HG03457 (cell line): Measurements from ENCODE around the gene PRICKLE1.
A peak's percentile ranks its signal among the peaks of the same experiment; 100 is the strongest.

Source experiments
- ATAC-seq: cut with Tn5 transposase; IDR thresholded peaks from one replicate; pipeline ENCODE4 v1.9.1; 2021; ENCODE audit warnings: moderate number of reproducible peaks; ENCODE audit not compliant: unreplicated experiment

Gene PRICKLE1

GRCh38 chr12:42590330-42590934 lies 886 bp upstream of the PRICKLE1 start:
- no peak for ATAC-seq

GRCh38 chr12:42588524-42589464 lies 752 bp downstream of the PRICKLE1 start:
- ATAC-seq: peak; percentile 16

DNA sequence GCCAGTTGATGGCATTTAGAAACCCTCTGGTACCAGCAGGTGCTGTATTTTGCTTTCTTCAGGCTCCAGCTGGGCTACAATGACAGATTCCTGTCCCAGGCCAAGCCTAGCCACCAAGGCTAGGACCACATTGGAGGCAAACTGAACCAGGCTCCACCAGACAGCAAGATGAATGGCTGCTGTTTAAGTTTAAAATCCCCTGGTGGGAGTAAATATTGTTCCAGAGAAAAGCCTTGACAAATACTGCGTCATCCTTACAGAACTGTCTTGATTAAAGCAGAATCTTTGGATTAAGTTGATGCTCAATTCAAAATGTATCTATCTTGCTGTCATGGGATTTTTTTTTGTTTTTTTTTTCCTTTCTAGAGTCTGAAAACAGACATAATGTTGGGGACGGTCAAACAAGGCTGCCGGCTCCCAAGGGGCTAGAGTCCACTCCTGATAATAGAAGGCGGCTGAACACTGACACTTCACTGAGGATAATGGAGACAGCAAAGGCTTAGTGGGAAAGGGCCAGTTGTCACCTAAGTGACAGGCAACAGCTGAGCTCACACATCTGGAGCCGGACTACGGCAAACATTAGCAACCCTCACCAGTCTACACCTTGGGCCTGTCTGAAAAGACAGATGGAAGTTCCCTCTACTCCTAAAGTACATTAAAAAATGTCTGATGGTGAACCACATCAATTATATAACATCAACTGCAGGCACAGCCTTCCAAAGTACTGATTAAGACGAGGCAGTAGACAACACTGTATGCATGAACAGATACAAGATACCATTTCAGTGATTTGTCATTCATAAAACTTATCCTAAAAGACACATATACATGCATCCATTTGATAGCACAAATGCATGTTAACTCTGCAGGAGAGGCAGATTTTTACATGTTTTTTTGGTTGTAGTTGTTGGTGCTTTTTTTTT lies 1.7 kb downstream of the PRICKLE1 start:
- no peak for ATAC-seq

- ATAC-seq: no peak
Measured at GRCh38 chr12:42586268-42586667, 3.3 kb downstream of the PRICKLE1 start.

DNA sequence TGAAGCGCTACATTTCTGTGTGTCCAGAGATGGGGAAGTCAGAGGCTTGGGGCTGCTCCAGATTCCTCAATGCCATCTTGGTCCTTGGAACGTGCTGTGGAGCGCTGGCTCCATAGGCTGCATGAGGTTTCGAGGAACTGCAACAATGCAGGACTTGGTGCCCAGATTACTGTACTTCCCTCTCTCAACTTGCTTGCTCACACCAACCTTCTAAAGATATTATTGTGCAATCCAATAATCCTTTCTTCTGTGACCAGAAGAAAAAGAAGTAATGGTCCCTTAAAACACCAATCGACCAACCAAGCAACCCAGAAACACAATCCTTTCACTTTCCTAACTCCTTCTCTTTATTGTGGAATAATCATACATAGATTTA lies 3.7 kb downstream of the PRICKLE1 start:
- ATAC-seq: no peak

GRCh38 chr12:42585154-42585840 lies 4.2 kb downstream of the PRICKLE1 start:
- ATAC-seq: no peak

- no peak for ATAC-seq
Measured at GRCh38 chr12:42584651-42585111, 4.9 kb downstream of the PRICKLE1 start.

GRCh38 chr12:42583016-42583415 lies 6.5 kb downstream of the PRICKLE1 start:
- no peak for ATAC-seq

DNA sequence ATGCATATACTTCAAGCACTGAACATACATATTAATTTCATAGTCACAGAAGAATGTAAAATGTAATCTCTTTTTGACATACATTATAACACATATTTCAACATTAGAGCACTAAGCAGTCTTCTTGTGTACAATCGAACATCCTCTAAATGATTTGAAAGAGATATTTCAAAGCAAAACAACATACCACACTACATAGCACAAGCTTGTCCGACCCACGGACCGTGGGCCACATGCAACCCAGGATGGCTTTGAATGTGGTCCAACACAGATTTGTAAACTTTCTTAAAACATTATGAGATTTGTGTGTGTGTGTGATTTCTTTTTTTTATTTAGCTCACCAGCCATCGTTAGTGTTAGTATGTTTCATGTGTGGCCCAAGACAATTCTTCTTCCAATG lies 7.0 kb downstream of the PRICKLE1 start:
- no peak for ATAC-seq

- ATAC-seq: no peak
Measured at GRCh38 chr12:42582050-42582449, 7.5 kb downstream of the PRICKLE1 start.

DNA sequence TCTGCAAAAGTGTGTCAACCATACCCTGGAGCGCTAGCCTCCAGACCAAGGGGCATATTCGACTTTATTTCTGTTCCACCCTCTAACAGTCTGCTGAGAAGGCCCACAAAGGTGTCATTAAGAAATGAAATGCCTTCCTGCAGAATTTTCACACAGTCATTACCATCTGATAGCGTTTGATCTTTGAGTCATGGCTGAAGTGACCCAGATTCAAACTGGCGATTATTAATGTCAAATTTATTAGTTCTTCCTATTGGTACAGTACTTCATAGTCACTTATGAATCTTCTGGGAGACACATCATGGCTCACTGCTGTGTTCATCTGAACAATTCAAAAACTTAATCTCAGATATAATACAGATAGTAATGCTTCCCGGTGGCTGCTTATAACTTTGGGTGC lies 13.2 kb downstream of the PRICKLE1 start:
- no peak for ATAC-seq

DNA sequence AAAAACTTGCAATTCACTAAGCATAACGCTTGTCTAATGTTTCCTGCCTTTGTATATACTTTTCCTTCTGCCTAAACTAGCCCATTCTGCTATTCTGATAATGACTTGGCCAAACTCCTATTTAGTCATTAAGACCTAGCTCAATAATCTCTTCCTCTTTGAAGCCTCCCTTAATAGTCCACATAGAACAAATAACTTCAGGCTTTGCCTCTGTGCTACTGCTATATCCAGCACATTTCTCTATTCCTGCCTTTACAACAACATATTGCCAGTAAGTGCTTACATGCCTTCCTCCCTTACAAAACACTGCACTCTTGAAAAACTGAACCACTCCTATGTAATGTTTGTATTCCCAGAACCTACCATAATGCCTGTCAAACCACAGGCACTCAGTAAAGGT lies 13.8 kb downstream of the PRICKLE1 start:
- no peak for ATAC-seq

DNA sequence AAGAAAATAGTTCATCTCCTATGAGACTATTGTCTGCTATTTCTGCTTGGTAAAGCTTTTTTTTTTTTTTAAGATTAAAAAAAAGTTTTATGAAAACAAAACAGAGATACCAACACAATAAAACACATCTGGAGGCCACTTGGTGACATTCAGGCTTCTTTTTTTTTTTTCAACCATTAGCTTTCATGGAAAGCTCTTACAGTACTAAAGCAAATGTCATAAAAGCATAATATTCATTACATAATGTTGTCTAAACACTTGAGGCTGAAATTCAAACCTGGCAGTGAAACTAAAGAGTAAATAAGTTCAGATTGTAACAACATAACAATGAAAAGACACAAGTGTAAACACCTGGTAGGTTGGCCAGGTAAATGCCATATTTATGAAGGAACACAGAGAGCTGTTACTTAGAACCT lies 14.7 kb downstream of the PRICKLE1 start:
- ATAC-seq: no peak

DNA sequence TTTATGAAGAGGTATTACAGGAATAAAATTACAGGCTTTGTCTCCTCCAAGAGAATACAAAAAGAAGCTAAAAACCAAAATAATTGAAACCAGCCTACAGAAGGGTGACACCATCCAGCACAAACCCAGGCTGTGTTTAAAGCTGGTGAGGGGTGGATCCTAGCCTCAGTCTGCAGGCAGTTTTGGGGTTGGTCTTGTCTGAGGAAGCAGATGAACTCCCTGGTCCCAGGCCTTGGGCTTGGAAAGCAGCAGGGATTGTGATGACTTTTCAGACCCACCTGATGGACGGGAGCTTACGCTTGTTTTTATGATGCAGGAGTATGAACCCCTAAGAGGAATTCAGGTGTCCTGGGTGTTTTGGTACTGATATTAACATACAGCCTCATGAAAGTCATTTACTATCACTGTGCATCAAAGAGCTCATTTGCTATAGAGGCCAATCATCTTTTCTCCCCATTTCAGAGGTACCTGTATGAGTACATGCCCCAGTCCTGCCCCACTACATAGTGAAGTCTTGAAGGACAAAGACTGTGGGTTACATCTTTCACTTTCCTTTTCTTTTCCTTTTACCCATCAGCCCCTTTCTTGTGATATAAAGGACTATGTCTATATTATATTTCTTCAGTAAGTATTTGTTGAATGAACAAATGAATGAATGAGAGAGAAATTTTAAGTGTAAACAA lies 18.1 kb downstream of the PRICKLE1 start:
- ATAC-seq: no peak

DNA sequence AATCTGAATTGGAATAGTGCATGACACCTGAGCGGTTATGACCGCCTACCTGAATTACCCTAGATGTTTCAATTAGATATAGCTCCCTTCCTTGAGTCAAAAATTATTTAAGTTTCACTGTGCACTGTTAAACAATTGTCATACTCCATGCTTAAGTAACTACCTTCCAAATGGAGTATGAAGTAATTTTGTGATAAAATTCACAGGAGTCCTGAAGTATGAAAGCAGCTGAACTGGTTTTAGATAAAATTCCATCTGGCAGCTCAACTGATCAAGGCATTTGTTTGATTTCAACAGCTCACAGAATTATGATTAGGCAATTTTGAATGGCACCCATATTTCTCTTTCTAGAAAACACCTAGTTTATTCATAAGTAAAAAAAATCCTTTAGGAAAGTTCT lies 19.5 kb downstream of the PRICKLE1 start:
- no peak for ATAC-seq

DNA sequence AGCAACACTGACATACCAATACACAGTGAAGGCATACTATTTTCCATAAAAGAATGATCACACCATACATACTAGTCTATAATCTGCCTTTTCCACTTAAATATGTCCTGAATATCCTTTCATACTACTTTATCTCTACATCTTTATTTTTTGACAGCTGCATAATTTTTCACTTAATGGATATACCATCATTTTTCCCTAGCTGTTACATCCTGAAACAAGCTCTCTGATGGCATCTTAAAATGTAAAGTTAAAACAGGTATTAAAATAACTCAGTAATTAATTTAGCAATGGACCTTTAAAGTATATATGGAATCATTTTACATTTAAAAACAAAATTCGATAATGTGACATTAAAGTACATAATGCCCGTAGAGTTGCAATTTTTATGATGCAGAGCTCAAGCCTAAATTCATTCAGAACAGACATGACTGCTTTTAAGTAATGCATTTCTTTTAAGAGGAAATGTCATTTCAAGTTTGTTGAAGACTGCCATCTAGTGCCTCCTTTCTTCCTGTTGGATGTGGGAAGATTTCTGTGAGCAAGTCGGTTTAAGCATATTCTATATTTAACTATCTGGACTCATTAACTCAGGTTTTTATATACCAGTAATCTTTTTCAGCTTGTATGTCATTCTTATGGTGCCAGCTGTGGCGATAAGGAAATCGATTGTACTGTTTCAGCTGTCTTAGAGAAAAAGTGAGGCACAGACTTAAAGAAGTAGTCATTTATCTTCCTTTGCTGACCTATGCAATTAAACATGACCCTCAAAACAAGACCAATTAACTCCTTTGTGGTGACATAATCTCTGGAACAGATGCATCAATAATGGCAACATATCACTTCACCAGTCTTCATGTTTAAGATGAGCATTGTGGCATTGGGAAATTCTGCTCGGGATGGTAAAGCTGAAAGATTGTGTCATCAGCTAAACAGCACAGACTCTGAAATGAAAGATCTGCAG lies 20.3 kb downstream of the PRICKLE1 start:
- peak; percentile 68 for ATAC-seq

GRCh38 chr12:42565633-42566032 lies 23.9 kb downstream of the PRICKLE1 start:
- ATAC-seq: no peak

GRCh38 chr12:42564996-42565395 lies 24.6 kb downstream of the PRICKLE1 start:
- no peak for ATAC-seq

DNA sequence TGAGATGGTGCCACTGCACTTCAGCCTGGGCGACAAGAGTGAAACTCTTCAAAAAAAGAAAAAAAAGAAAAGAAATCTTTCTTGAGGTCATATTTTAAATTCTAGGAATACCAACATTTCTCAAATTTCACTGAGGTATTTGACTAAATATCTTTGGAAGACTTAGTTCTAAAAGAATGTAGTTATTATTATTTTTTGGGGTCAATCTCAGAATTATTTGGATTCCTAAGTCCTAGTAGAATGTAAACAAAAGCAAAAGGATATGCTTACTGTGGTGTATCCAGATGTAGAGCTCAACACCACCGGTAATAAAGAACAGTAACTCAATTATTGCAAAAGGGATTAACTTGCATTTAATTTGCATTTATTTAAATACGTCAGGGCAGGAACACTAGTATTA lies 25.0 kb downstream of the PRICKLE1 start:
- ATAC-seq: no peak
